Hepatocyte (in vitro differentiated cells): ENCODE measurements around the gene CPD.

ENCODE experiments used
- EZH2 ChIP-seq: fragments of 200-600 bp; sonication (generic); IDR thresholded peaks from 2 replicates; pipeline ENCODE4 v1.6.1; 2016; ENCODE audit warnings: antibody characterized with exemption, mild to moderate bottlenecking, borderline replicate concordance
- EZH2phosphoT487 ChIP-seq: fragments of 200-600 bp; sonication (generic); IDR thresholded peaks from one replicate; pipeline ENCODE4 v1.6.1; 2018; ENCODE audit warnings: antibody characterized with exemption, mild to moderate bottlenecking, low read depth, moderate library complexity; ENCODE audit not compliant: unreplicated experiment, severe bottlenecking
- TF ChIP-seq, protein P1 (sequence below): fragments of 200-600 bp; sonication (generic); IDR thresholded peaks from 2 replicates; pipeline ENCODE4 v1.5.1; 2016; ENCODE audit warnings: antibody characterized with exemption, mild to moderate bottlenecking; ENCODE audit not compliant: poor library complexity

DNA sequence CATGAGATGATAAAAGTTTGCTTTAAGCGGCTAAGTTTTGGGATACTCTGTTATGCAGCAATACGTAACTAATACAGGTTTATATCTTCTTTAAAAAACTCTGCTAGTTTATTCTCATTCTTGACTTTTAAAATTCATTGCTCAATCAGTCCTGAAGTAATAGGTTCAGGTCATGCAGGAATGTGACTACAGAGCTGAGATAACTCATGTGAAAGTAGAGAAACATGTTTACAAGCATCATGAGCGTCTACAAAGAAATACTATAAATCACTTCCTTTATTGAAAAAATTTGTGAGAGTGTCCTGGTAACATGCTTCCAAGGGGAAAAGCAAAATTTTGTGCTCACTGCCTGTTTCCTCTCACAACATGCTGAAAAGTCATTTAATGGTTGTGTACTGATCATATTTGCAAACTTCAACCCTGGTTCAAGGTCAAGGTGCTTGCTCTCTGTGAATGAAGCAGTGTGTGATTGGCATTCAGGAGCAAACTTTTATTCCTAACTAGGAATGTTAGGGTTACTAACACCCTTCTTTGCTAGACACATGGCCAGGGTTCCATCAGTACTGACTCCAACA lies 32.4 kb upstream of the CPD start:
- TF ChIP-seq, protein P1, sequence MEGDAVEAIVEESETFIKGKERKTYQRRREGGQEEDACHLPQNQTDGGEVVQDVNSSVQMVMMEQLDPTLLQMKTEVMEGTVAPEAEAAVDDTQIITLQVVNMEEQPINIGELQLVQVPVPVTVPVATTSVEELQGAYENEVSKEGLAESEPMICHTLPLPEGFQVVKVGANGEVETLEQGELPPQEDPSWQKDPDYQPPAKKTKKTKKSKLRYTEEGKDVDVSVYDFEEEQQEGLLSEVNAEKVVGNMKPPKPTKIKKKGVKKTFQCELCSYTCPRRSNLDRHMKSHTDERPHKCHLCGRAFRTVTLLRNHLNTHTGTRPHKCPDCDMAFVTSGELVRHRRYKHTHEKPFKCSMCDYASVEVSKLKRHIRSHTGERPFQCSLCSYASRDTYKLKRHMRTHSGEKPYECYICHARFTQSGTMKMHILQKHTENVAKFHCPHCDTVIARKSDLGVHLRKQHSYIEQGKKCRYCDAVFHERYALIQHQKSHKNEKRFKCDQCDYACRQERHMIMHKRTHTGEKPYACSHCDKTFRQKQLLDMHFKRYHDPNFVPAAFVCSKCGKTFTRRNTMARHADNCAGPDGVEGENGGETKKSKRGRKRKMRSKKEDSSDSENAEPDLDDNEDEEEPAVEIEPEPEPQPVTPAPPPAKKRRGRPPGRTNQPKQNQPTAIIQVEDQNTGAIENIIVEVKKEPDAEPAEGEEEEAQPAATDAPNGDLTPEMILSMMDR, result no peak
- TF ChIP-seq EZH2phosphoT487 (no peak), EZH2 (no peak)
